Umbilical cord (tissue), 2 donors: ENCODE results near the gene FAP. TPM values are rescaled to one million over a fixed set of nuclear protein-coding genes. Genes with fewer than 3 reads are reported as not detected.

Experiments used
- DNase-seq: peaks from one replicate; pipeline ENCODE4 v3.0.0-alpha.2; 2015; ENCODE audit warnings: low spot score
- total RNA-seq: library from RNA; depleted of rRNA; stranded (reverse); fragments of >200 nt; gene quantifications from one replicate; pipeline ENCODE4 v1.2.3, GENCODE V29; 2014; ENCODE audit warnings: low replicate concordance; ENCODE audit not compliant: insufficient read depth

Gene FAP
- total RNA-seq, 1 donor from 2014 or later = 161 TPM

DNA sequence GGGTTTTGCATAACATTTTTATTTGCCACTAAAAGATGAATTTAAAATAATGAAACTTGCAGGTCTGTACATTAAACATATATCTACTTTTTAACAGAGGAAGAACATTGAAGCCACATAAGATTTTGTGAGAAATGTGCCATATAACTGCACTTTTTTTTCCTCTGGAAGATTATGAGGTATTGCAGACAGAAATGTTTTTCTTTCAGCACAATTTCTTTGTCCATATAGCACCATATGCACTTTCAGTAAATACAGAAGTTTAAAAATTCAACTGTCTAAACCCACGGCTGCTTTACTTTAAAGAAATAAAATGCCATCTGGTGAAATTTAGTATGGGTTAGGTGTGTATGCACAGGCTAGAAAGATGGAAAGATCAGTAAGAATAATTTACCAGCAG, 470 bp upstream of the FAP start:
- DNase-seq = peak; percentile 68

- peak; percentile 95 for DNase-seq
Observed at GRCh38 chr2:162242586-162243280, 512 bp downstream of the FAP start.

- no peak for DNase-seq
Observed at GRCh38 chr2:162241571-162241970, 1.7 kb downstream of the FAP start.

- no peak for DNase-seq
Observed at GRCh38 chr2:162234620-162235462, 8.4 kb downstream of the FAP start.

DNA sequence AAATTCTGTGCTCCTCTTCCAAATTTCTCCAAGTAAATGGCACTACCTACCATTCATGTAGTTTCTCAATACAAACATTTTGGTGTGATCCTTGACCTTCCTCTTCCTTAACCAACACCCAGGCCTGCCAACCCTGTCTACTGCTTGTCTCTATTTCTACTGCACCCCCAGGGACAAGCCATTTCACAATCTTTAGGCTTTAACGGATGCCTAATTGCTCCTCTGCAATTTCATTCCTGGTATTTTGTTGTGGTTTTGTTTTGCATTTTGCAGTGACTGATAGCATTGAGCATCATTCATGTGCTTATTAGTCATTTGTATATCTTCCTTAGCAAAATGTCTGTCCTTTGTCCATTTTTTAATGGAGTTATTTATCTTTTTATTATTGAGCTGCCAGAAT, 10.0 kb downstream of the FAP start:
- no peak for DNase-seq

GRCh38 chr2:162232671-162233070, 10.6 kb downstream of the FAP start:
- no peak for DNase-seq

DNA sequence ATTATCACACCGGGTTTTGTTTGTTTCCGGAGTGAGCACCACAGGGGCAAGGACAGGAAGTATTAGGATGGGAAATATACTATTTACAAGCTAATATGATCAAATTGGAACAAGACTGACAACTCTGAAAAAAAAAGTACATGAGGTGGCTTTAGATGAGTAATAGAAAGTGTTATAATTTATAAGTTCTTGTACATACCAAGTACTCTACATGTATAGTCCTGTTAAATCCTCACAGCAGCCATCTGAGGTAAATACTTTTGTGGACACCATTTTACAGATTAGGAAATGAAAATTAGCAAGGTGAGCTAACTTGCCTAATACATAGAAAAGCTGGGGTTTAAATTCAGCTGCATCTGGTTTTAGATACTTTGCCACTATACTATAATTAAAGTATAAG, 11.2 kb downstream of the FAP start:
- DNase-seq = no peak

DNA sequence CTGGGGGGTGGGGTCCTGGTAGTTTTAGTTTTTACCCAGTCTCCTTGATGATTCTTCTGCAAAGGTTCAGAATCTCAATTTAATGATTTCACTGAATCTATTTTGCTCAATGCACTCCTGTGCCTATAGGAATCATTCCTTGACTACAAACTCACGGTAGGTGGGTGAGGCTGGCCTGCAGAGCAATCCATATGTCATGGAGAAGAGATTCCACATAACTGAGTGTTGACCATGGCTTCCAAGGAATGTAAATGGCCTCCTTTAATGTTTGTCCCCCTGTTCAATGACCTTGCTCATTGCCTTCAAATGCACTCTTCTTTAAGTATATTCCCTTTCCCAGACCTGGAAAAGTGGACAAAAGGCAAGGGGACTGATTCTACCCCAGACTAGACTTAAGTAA, 12.5 kb downstream of the FAP start:
- no peak for DNase-seq

GRCh38 chr2:162226836-162227235, 16.4 kb downstream of the FAP start:
- peak; percentile 21 for DNase-seq

DNA sequence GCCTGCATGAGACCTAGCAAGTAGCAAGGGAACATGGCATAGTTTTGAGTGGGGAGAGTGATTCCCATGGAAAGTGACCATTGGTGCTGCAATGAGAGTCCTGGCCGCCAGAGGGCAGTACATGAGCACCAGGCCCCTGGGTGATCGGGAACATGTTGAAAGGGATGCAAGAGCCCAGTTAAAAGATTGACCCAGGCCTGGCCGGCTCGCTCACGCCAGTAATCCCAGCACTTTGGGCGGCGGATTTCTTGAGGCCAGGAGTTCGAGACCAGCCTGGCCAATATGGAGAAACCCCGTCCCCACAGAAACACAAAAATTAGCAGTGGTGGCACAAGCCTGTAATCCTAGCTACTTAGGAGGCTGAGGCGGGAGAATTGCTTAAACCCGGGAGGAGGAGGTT, 22.2 kb downstream of the FAP start:
- peak; percentile 36 for DNase-seq

- peak; percentile 59 for DNase-seq
Observed at GRCh38 chr2:162220368-162220767, 22.9 kb downstream of the FAP start.

GRCh38 chr2:162219426-162219825, 23.8 kb downstream of the FAP start:
- DNase-seq = peak; percentile 16

GRCh38 chr2:162217598-162217997, 25.6 kb downstream of the FAP start:
- peak; percentile 50 for DNase-seq

DNA sequence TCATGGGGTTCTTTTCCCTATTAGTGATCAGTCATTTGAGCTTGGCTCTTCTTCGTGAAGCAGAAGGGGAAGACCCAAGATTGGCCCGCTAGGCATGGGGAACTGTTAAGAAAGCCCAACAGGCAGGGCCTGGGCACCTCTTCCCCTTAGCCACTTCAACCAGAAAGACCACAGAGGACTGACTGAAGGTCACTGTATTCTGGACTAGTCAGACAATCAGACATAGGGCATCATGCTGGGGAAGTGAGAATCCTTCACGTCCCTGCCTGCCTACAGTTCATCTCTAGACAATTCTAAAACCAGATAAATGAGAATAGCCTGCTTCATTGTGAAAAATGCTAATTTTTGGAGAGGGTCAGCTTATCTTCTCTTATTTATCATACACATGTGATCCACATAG, 28.1 kb downstream of the FAP start:
- DNase-seq = no peak

GRCh38 chr2:162212366-162212765, 30.9 kb downstream of the FAP start:
- peak; percentile 26 for DNase-seq

- DNase-seq = no peak
Observed at GRCh38 chr2:162211732-162212131, 31.5 kb downstream of the FAP start.

DNA sequence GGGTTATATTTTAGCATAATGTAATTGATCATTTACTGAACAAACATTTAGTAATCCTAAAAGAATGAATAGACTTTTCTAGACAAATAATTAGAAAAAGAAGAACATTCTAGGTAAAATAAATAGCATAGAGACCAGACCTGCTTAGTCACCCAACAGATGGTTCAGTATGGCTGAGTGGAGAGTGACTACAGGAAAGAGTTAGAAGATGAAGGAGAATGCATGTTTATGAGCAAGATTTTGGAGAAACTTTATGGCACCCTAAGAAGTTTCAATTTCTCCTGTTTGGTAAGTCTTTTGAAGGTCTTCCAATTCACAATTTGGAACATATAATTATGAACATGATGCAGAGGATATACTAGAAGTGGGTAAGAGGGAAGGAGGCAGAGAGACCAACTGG, 32.9 kb downstream of the FAP start:
- DNase-seq = no peak

DNA sequence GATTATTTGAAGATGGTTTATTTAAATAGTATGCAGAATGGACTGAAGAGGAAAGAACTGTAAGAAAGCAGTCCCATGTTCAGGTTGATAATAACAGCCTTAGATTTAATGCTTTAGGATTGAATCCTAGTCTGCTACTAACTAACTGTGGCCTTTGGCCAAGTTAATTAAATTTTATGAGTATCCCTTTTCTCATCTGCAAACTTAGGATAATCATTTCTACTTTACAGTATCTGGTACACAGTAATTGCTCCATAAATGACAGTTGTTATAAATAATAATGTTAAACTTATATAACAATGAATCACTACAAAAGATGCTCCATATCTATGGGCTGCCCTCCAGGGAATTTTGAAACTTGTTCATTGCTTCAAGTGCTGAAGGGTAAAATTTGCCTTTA, 41.0 kb downstream of the FAP start:
- no peak for DNase-seq

DNA sequence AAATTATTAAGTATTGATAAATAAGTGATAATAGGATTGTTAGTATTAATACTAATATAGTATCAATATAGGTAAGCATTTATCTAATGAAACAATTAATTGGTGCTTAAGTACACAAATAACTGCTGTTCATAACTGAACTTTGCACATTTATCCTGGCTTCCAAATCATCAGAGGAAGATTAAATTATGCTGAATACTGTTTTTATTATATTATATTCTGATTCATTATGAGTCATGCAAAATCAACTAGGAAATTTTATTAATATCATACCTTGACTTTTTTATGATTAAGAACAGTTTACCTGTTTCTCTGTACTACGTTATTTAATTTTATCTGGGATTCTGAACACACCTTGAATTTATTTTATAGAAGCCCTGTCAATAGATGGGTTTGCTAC, 42.6 kb downstream of the FAP start:
- no peak for DNase-seq

DNA sequence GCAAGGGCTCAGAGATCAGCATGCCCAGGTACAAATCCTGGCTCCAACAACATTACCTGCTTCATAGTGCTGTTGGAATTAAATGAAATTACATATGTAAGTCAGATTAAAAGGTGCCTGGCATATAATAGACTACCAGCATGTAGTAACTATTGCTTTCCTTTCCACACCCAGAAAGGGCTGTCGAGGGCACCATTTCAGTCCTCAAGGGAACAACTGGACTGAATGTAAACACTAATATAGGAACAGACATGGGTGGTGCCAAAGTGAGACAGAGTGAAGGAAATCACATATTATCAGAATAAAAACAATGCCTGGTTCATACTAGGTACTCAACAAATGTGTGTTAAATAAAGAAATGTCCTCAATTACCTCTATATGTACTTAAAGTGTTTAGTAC, 43.3 kb downstream of the FAP start:
- no peak for DNase-seq

- no peak for DNase-seq
Observed at GRCh38 chr2:162198239-162198638, 45.0 kb downstream of the FAP start.

GRCh38 chr2:162197069-162197825, 46.0 kb downstream of the FAP start:
- no peak for DNase-seq
